HG03060 (cell line): ENCODE data around the gene MAP6D1.
"Not testable (repeated sequence)": the region's sequence is repeated elsewhere in the genome, so short reads cannot be mapped to it uniquely, and the experiment has no call there.

ENCODE experiments used
- ATAC-seq: cut with Tn5 transposase; IDR thresholded peaks from one replicate; pipeline ENCODE4 v1.9.1; 2021; ENCODE audit warnings: low read depth, moderate number of reproducible peaks; ENCODE audit not compliant: unreplicated experiment

The MAP6D1 gene

DNA sequence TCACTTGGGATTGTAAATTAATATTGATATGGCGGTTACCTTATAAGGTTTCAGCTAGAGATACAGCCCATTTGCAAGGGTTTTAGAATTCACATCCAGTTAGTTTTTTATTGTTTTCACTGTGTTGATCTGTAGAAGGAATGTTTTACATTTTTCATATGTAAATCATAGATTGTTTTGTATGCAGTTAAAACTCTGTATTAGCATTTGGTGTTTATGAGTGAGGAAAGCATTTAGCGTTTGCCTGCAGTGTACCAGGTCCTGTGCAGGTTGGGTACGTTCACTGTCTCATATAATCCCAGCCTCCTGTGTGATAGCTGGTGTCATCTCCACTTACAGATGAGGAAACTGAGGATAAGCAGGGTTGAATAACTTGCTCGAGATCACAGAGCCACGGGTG is 23.8 kb downstream of the MAP6D1 start:
- ATAC-seq = no peak

DNA sequence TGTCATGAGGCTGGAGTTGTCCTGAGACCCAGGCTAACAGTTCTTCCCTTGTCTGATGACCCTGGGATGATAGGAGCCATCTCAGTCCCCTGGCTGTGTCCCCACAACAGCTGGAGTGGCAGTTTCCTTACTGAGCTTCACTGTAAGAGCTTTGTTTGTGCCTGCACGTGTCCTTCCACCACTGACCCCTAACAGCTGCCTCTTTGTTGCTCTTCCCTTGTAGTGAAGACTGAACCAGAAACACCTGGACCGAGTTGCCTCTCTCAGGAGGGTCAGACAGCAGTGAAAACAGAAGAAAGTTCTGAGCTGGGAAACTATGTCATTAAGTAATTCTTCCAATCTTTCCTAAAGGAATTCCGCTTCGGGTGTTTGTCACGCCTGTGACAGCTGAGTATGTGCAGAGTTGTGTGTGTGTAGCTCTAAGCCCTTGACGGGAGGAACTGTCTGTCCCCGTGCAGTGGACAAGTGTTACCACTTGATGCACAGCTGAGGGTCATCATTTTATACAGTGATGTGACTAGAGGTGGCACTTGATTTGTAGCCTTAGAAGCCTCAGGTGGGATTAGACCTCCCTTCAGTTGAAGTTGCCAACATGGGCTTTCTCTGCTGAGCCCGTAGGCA is 25.0 kb downstream of the MAP6D1 start:
- no peak for ATAC-seq

DNA sequence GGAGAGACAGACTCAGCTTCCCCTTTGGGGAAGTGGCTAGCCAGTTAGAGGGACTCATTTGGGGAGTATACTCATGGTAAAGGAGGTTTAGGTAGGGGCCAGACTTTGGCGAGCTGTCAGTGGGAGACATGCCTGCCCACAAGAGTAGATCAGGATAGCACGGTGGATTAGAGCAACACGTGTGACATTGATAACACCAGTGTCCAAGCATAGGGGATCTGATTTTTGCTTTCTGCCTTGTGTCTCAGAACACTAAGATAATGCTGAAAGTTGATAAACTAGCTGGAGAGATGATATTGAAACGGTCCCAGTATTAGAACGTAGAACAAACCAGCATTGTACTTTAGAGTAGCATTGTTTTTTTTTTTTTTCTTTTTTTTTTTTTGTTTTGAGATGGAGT is 25.9 kb downstream of the MAP6D1 start:
- no peak for ATAC-seq

DNA sequence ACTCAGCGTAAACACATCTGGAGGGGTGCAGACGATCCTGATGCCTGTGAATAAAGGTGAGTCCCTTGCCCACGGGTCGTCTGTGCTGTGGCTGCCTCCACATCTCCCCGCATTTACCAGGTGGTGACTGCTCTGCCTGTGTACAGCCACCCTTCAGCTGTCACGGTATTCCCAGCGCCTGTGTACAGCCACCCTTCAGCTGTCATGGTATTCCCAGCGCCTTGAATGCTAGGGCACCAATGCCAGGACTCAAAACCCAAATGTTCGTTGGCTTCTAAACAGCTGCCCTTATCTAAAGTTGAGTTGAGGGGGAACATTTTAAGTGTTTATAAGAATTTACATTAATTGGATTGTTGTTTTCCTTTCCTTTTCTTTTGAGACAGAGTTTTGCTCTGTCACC is 27.4 kb downstream of the MAP6D1 start:
- ATAC-seq = no peak

DNA sequence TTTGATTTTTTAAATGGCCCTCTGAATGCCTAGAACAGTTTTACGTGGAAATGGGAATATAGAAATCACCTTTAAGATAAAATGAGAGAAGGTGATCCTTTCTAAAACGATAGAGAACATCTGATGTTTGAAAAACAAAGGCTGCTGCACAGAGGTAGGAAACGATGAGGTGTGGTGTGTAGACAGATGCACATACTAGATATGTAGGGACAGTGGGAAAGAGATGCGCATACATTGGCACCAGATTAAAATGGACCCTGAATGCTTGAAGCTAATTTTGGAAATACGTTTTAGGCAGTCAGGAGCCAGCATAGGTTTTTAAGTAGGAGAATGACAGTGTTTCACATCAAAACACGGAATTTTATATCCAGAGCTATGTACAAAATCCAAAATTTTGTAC is 29.0 kb downstream of the MAP6D1 start:
- no peak for ATAC-seq

DNA sequence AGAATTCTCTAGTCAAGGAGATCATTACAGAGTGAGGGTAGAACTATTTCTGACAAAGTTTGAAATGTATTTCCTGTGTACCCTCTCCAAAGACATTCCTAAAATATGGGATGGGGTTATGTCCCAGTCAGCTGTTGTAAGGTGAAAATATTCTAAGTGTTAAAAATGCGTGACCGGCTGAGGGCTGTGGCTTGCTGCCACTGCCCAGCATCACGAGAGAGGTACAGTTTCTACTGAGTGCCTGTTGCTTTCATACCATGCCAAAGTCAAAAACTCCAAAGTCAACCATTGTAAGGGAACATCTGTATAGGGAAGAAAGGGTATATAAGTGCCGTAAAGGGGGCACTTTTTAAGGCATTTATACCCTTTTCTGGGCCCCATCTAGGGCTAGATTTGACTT is 30.9 kb downstream of the MAP6D1 start:
- ATAC-seq = no peak

- ATAC-seq = no peak
Observed at GRCh38 chr3:183792976-183793375, 32.4 kb downstream of the MAP6D1 start.

DNA sequence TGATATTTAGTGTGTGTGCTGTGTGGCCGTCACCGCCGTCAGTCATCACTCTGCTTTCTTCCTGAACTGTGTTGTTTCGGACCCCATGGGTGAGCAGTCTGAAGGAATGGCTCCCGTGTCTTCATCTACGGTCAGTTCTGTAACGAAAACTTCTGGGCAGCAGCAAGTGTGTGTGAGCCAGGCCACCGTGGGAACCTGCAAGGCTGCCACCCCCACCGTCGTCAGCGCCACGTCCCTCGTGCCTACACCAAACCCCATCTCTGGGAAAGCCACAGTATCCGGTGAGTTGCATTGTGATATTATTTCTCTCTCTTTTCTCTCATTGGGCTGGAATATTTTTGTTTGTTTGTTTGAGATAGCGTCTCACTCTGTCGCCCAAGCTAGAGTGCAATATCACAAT is 34.7 kb downstream of the MAP6D1 start:
- ATAC-seq = no peak

- ATAC-seq = no peak
Observed at GRCh38 chr3:183789826-183790225, 35.6 kb downstream of the MAP6D1 start.

- not testable (repeated sequence) for ATAC-seq
Observed at GRCh38 chr3:183784503-183784902, 40.9 kb downstream of the MAP6D1 start.

DNA sequence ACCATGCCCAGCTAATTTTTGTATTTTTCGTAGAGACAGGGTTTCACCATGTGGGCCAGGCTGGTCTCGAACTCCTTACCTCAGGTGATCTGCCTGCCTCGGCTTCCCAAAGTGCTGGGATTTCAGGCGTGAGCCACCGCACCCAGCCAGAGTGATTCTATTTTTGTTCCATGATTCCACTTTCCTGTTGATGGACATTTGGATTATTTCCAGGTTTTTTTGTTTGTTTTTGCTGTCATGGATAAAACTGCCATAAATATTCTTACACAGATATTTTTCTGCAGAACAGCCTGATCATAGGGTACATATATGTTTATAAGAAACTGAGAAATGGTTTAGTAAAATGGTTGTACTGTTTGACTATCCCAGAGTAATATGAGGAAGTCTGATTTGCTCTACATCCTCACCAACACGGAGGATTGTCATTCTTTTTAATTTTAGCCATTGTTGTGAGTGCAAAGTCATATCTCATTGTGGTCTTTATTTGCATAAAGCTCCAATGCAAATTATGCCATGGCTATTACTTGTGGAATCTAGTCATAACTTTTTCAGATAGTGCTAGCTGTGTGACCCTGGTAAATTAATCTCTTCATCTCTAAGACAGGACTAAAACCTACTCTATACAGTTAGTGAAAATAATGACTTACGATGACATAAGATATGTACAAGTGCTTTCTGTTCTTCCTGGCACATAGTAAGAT is 42.7 kb downstream of the MAP6D1 start:
- no peak for ATAC-seq

- no peak for ATAC-seq
Observed at GRCh38 chr3:183781246-183781645, 44.1 kb downstream of the MAP6D1 start.

- no peak for ATAC-seq
Observed at GRCh38 chr3:183779896-183780465, 45.4 kb downstream of the MAP6D1 start.

DNA sequence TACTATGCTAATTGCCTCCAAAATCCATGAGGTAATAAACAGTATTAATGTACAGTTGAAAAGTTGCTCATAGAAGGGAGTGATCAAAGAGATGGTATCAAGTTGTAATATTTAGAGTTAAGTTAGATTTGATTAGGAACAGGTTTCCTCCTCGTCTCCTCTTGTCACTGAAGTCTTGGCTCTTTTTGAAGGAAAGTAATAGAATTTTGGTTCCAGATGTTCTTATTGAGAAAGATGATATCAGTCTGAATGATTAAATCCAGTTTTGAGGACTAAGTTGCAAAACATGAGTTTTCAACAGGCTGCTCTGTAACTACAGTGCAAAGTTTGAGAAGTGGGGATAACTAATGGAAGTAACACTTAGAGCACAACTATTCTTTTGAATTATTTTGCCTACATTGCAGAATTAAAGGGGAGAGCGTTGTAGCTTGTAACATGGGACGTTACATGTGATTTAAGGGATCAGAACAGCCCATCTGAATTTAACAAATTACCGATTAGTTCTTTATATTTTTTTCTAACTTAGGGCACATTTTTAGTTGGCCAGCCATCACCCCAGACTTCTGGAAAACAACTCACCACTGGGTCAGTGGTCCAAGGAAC is 48.3 kb downstream of the MAP6D1 start:
- no peak for ATAC-seq

DNA sequence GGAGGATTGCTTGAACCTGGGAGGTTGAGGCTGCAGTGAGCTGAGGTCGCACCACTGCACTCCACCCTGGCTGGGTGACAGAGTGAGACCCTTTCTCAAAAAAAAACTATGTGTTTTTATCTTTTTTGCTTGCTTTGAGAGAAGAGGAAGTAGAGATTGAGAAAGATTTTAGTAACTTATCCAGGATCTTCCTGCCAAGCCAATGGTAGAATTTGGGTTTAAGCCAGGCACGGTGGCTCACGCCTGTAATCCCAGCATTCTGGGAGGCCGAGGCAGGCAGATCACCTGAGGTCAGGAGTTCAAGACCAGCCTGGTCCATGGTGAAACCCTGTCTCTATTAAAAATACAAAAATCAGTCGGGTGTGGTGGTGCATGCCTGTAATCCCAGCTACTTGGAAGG is 48.9 kb downstream of the MAP6D1 start:
- not testable (repeated sequence) for ATAC-seq

GRCh38 chr3:183775781-183776180 is 49.6 kb downstream of the MAP6D1 start:
- no peak for ATAC-seq

DNA sequence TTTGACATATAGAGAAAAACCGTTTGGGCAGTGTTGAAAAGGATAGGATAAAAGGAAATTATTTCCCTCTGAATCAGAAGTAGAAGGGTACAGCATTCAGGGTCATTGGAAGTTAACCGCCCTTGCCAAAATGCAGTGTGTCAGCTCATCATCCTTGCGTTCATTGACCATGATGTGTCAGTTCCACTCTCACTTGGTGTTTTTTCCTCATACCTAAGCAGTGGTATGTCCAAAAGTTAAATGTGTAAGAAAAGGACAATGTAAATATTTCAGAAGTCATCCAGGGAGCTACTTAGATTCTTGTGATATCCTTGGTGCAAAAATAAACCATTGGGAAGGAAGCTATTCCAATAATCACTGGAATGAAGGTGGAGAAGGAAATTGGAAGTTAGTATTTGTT is 50.7 kb downstream of the MAP6D1 start:
- no peak for ATAC-seq

DNA sequence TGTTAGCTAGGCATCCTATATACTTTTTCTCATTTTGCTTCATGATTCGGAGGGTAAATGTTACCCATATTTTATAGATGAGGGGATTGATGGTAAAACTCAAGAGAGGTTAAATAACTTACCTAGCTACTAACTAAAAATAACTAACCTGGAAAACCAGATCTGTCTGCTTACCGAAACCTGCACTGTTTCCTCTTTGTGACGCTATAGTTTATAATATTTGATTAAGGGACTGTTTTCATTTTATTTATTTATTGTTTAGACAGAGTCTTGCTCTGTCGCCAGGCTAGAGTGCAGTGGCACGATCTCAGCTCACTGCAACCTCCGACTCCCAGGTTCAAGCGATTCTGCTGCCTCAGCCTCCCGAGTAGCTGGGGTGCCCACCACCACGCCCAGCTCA is 55.9 kb downstream of the MAP6D1 start:
- ATAC-seq = no peak

DNA sequence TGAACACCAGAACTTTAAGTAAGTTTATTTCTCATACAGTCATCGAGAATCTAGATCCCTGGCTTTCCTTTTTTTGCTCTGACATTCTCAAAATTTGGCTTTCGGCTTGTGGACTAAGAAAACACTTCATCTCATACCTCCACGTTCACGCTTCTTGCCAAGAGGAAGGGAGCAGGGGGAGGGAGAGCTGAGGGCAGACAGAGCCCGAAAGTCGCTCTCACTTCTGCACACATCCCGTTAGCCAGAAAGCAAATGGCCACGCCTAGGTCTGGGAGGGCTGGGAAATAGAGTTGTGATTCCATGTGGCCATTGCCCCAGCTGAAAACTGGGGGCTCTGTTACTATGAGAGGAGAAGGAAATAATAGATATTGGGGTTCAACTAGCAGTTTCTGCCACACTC is 57.3 kb downstream of the MAP6D1 start:
- no peak for ATAC-seq

GRCh38 chr3:183766745-183767606 is 58.4 kb downstream of the MAP6D1 start:
- ATAC-seq = peak; percentile 60

- ATAC-seq = no peak
Observed at GRCh38 chr3:183766107-183766506, 59.3 kb downstream of the MAP6D1 start.
